GM21515 (cell line): ENCODE results near the gene IKZF3.
"Not testable (repeated sequence)": the region's sequence is repeated elsewhere in the genome, so short reads cannot be mapped to it uniquely, and the experiment has no call there.

Experiments
- ATAC-seq: cut with Tn5 transposase; IDR thresholded peaks from one replicate; pipeline ENCODE4 v1.9.1; 2021; ENCODE audit not compliant: unreplicated experiment

IKZF3 gene

GRCh38 chr17:39742126-39742855, 121.8 kb downstream of the IKZF3 start:
- ATAC-seq: no peak

DNA sequence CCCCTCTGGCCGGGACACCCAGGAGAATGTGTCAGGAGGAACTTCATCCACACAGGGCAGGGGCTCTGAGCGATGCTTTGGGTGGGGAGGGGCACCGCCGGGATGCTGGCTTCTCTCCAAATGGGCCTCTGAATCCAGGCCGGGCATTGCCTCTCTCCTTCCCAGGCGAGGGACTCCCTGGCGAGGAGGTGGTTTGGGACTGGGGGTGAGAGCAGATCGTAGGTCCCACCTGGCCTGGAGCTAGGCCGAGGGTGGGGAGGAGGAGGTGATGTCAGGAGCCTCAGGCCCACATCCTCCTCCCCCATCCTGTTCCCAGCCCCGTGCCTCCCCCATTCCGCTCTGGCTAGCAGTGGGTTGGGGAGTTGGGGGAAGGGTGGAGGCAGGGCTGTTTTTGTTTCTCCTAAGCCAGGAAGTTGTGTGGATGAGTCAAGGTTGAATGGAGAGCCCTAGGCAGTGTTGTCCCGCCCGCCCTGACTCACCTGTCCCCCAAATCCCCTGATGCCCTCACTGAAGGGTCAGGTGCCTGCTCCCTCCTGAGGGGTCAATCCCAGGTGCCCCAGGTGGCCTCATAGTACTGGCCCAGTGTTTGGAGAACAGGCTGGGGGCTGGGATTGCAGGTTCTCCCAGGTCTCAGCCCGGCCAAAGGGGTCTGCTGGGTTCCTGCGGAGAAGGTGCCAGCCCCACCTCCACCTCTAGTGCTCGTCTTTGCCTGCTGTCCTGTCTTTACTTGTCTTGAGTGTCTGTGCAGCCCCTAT, 123.6 kb downstream of the IKZF3 start:
- ATAC-seq: no peak

- ATAC-seq: no peak
Measured at GRCh38 chr17:39739885-39740356, 124.2 kb downstream of the IKZF3 start.

DNA sequence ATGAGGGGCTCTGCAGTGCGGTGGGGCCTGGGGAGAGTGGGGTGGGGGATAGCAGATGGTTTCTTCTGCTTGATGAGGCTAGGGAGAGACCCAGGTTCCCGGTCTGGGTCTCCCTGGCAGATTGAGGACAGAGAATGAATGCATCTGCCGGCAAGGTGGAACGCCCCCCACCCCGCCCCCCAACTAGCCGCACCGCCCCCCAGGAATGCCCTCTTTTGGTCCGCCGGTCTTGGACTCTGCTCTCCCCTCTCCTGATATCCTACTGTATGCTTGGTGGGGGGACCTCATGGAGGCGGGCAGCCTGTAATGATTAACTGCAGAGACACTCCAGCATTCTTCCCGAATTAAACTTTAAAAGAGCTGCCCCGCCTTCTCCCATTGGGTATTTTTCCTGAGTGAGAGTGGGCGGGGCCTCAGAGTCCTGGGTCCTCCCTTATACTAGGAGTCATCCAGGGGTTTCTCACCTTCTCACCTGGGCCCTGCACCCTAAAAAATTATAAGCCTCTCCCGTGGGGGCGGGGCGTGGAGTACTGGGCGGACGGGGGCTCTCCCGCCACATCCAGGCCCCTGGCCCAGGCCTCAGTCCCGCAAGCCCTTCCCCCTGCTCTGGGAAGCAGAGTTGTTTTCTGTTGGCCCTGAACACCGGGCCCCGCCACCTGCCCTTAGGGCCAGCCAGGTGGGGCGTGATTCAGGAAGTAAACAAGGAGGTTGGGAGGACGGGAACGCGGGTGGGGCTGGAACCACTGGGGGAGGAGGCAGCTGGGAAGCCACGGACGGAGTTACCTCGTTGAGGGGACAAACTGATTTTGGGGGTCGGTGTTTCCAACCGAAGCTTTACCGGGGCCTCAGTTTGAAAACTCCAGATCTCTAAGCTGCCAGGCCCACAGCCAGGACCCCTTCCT, 124.9 kb downstream of the IKZF3 start:
- no peak for ATAC-seq

- ATAC-seq: no peak
Measured at GRCh38 chr17:39738568-39738901, 125.6 kb downstream of the IKZF3 start.

DNA sequence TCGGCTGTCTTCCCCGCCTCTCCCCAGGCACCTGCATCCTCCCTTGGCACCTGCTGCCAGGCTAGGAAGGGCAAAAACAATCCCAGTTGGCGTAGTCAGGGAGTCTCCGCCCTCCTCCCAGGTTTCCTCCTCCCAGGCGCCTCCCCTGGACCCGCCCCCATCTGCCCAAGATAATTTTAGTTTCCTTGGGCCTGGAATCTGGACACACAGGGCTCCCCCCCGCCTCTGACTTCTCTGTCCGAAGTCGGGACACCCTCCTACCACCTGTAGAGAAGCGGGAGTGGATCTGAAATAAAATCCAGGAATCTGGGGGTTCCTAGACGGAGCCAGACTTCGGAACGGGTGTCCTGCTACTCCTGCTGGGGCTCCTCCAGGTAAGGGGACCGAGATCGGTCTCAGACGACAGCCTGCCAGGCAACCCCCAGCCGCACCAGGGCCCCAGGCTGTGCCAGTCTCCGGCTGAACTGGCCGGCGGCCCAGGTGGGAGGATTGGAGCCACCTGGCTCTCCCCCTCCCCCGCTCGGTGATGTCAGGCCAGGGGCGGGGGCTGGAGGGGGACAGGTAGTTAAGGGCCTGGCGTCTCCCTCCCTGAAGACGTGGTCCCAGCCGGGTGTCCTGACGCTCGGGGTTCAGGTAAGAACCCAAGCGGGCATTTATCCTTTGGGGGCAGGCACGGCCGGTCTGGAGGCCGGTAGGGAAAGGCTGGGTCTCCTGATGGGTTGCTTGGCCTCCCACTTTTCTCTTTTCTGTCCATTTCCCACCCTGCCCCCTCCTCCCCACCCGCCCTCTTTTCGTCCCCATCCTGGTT, 126.1 kb downstream of the IKZF3 start, which contains the start of gene GRB7:
TSS of gene GRB7 (plus strand) at position 179 of the 808 bp plus-strand sequence. CDS start 4,364 bp downstream, outside the sequence.
- no peak for ATAC-seq

- no peak for ATAC-seq
Measured at GRCh38 chr17:39737206-39737759, 126.8 kb downstream of the IKZF3 start.

- no peak for ATAC-seq
Measured at GRCh38 chr17:39736319-39737165, 127.6 kb downstream of the IKZF3 start.

- ATAC-seq: no peak
Measured at GRCh38 chr17:39735882-39736281, 128.2 kb downstream of the IKZF3 start.

DNA sequence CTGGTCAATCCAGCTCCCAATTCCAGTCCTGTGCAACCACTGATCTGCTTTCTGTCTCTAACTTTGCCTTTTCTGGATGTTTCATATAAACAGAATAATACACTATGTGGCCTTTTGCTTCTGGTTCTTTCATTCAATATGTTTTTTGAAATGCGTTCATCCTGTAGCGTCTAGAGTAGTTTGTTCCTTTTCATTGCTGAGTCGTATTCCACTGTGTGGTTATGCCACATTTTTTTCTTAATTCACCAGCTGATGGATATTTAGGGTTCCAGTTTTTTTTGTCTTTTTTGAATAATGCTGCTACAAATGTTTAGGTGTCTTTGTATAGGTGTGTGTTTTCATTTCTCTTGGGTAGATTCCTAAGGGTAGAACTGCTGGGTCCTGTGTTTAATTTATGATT, 131.5 kb downstream of the IKZF3 start:
- ATAC-seq: no peak

DNA sequence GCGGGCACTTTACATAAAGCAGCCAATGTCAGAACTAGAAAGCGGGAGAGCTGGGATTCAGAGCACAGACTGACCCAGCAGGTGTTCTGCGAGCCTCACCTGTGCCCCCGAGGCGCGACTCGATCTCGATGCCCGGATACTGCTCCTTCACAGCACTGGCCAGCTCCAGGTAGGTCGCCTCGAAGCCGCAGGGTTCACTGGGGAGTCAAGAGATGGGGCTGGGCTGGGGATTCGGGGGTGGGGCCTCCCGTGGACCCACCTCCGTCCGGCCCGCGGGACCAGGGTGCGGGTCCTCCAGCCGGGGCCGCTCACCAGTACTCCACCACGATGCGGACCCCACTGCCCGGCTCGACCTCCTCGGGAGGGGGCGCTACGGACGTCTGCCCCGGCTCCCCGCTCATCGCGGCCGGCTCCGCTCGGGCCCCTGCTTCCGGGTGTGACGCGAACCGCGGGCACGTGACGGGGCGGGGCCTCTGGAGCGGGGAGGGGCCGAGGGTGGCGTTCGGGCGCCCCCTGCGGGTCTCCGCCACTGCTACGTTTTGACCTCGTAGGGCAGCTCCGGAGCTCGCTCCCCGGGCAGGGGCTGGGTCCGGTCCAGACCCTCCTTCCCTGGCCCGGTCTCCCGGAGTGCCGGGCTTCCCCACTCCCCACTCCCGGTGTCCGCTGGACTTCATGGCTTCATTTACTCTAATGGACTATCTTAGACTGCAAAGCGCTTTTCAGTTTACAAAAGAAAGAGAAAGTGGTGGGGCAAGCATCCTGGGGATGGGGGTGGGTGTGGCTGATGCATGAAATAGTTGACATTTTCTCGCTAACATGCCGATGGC, 133.8 kb downstream of the IKZF3 start, which contains the start of gene MIEN1:
TSS of gene MIEN1 (minus strand) at position 438 of the 827 bp plus-strand sequence. CDS start at position 401, 37 bp downstream.
- peak; percentile 74 for ATAC-seq

DNA sequence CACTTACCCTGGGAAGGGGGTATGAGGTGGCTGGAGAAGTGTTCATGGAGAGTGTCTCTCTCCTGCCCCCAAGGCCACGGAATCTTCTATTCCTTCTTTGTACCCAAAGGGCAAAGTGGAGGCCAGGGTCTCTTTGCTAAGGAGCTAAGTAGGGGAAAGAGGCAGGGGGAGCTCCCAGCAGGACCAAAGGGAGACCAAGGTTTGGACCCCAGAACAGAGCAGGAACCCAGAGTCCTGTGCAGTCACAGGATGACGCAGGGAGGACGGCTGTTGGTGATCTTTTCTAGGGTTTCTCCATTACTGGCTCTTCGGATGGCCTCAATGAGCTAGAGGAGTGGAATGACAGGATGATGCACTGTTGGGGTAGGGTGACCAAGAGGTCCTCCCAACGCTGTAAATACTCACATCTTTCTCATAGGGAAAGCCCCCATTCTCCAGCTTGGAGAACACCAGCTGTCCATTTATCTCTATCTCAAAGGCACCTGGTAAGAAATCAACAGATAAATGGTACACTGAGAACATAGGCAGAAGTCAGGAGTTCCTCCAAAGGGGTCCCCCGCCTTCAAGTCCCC, 134.7 kb downstream of the IKZF3 start:
- ATAC-seq: no peak

DNA sequence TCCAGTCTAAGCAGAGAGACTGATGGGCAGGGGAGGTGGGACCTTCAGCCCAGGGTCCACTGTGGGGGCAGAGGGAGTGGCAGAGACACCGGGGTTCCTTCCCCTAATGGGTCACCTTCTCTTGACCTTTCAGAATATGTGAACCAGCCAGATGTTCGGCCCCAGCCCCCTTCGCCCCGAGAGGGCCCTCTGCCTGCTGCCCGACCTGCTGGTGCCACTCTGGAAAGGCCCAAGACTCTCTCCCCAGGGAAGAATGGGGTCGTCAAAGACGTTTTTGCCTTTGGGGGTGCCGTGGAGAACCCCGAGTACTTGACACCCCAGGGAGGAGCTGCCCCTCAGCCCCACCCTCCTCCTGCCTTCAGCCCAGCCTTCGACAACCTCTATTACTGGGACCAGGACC, 136.6 kb downstream of the IKZF3 start:
- ATAC-seq: no peak

DNA sequence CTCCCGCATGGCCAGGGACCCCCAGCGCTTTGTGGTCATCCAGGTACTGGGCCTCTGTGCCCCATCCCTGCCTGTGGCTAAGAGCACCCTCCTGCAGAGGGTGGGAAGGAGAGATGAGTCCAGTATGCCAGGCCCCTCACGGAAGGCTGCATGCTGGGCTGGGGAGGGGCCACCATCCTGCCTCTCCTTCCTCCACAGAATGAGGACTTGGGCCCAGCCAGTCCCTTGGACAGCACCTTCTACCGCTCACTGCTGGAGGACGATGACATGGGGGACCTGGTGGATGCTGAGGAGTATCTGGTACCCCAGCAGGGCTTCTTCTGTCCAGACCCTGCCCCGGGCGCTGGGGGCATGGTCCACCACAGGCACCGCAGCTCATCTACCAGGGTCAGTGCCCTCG, 137.5 kb downstream of the IKZF3 start:
- ATAC-seq: no peak

DNA sequence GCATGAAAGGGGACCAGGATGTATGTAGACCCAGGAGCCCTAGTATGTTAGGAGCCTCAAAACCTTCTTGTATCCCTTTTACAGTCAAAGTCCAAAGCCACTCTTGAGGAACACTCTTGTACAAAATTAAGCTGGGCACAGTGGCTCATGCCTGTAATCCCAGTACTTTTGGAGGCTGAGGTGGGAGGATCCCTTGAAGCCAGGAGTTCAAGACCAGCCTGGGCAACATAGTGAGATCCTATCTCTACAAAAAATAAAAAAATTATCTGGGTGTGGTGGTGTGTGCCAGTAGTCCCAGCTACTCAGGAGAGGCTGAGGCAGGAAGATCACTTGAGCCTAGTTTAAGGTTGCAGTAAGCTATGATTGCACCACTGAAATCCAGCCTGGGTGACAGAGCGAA, 138.2 kb downstream of the IKZF3 start:
- not testable (repeated sequence) for ATAC-seq

- ATAC-seq: no peak
Measured at GRCh38 chr17:39724731-39725130, 139.4 kb downstream of the IKZF3 start.

GRCh38 chr17:39722965-39723848, 140.9 kb downstream of the IKZF3 start:
- ATAC-seq: no peak
